Activated T-helper 1 cell treated with Interleukin-2 at 50 U/mL for 16 hours (primary cell): Measurements from ENCODE around the gene PHYKPL.

Experiments
- DNase-seq: peaks from one replicate; pipeline ENCODE4 v3.0.0-alpha.2; 2020; ENCODE audit warnings: low read depth

The PHYKPL gene

DNA sequence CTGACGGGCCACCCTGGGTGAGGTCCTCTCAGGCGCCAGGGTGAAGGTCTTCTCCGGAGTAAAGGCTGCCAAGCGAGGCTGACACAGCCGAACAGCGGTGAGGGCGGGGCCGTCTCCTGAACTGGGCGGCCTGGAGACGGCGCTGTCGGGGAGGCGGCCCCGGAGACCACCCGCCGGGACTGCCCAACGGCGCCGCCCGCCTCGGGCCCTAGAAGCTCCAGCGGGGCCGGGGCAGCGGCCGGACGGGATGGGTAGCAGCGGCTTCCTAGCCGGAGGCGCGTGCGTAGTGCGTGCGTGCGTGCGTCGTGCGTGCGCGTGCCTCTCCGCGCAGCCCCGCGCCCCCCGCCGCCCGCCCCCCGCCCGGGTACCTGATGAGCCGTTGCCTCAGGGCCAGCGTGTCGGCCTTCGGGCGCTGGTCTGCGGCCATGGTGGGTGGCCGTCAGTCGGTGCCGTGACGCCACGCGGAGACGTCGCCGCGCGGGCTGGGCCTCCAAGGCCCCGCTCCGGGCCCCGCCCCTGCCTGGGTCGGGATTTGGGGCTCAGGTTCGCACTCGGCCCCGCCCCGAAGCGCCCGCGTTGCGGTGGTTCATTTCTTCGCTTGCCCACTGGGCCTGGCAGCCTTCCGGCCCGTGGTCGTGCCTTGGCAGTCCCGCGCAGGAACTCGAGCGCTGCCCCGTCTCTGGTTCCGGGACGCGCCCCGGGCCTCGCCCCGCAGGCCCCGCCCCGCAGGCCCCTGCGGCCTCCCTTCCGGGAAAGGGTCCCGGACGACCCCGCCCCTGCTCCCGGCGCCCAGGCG lies at the start of gene PHYKPL:
Gene PHYKPL, minus strand, starts transcription at position 679 of the 796 bp plus-strand sequence. Its CDS starts 252 bp downstream, at position 427.
- peak; percentile 54 for DNase-seq

DNA sequence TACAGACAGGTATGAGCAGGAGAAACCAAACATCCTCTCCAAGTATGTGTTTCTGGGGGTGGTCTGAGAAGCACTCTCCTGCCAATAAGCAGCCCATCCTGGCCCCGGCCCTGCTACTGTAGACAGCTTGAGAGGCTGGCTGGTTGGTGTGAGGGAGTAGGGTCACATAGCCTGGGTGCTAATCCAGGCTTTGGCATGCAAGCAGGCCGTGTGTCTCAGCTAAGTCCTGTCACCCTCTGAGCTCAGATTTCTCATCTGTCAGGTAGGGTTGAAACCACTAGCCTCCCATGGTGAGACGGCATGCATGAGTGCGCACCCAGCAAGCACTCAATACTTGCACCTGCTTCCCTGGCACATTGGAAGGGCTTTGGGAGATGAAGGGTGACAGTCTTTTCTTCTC lies 49.8 kb upstream of the PHYKPL start:
- no peak for DNase-seq

DNA sequence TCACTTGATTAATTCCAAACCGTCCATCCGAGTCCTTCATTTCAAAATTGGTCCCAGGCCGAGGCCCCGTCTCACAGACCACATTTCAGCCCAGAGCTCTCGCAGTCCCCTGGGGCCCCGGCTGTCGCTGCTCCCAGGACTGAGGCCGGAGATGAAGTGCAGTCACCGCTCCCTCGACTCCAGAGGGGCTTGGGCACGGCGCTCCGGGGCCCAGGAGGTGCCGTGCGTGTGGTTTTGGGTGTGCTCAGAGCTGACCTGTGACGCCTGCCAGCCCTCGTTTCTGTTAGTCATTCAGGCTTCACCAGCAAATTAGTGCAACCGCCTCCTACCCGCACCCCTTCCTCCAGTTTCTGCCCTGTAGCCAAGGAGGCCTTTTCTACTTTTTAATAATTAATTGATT lies 48.7 kb upstream of the PHYKPL start:
- DNase-seq = no peak

DNA sequence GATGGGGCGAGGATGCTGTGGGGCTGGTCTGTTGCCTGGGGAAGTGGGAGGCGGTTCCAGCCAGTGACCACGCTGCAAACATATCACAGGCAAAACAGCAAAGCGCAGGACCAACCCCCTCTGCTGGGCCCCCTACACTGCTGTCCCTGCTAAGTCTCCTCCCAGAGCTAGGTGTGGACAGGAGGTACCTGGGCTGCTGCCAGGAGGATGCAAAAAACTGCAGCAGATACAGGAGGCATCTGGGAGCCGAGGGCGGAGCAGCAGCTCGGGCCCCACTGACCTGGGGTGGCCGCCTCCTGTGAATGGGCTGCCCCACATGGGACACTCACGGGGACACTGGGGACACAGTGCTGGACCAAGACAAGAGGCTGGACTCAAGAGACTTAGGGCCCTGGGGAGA lies 48.0 kb upstream of the PHYKPL start:
- DNase-seq = no peak

DNA sequence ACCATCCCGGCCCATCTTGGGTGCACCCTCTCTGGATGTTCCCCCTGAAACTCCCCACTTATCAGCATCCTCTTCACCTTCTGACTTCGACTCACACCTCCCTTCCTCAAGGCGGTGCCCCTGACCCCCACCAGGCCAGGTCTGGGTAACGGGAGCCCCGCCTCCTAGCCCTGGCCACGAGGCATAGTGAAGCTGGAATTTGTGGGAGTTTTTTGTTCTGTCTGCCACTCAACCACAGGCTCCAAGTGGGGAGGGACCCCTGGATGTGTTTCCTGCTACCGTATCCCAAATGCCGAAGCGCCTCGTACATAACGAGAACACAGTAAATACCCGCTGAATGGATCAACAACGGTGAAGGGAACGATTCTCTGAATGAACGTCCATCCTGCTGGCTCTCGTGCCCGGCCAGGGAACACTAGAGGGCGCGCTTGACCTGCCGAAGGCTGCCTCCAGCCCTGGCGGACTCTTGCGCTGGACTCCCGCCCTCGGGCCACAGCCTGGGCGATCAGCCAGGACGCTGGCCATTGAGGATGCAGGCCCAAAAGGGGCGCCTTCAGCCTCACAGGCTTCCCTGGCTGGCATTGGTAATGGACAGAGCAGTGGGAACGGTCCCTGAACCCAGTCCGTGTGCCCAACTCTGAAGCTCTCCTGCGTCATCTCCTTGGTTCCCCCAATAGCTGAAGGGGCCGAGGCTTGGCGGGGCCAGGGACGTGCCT lies 47.3 kb upstream of the PHYKPL start:
- peak; percentile 17 for DNase-seq

DNA sequence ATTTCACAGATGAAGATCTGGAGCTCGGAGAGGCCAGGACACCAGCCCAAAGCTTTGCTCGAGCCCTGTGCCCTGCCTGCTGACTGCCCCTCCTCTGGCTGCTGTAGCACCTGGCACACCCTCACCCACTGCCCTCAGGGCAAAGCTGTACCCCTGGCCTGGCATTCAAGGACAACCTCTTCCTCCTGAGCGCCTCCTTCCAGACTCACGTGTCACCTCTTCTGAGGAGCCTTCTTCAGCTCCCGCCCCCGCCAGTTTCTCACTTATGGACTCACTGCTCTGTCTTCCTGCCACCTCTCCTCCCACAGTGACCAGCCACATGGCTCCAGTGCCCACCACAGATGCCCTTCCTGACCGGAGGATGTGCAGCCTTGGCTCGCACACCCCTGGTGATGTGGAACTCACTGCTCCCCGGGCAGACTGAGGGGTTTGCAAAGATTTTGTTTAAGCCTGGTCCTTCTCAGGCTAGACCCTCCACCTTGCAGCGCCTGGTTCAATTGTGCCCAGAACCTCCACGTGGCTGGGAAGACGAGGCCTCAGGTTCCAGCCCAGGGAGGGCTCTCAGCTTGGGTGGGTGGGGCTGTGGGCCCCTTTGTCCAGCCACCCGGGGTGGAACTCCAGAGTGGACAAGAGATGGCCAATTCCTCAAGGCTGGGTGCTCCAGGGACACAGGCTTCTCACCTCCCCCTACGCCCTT lies 46.6 kb upstream of the PHYKPL start:
- DNase-seq = no peak

DNA sequence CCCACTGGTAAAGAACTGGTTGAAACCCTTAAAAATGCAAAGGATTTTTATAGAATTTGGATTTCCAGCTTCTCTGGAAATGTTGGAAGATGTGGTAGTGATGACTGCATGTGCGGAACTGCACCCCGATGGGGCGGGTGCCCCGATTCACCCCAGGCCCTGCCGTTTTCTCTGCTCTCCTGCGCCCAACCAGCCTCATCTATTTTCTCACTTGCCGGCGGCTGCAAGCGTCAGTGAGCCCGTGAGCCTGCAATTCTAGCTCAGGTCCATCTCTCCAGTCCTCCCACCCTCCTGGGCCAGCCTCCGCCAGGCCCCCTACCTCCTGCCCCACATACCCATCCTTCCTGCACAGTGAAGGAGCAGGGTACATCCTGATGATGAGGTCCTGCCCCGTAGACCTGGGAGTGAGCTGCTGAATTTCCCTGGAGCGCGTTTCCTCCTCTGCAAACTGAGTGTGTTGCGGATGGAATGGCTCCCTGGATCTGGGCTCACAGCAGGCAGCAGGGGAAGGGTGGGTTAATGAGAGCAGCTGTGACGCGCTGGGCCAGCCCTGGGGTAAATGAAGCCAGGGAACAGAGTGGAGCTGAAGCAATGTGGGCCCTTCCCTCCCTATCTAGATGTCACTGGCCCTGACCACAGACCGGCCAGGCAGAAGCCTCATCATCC lies 45.9 kb upstream of the PHYKPL start:
- no peak for DNase-seq

DNA sequence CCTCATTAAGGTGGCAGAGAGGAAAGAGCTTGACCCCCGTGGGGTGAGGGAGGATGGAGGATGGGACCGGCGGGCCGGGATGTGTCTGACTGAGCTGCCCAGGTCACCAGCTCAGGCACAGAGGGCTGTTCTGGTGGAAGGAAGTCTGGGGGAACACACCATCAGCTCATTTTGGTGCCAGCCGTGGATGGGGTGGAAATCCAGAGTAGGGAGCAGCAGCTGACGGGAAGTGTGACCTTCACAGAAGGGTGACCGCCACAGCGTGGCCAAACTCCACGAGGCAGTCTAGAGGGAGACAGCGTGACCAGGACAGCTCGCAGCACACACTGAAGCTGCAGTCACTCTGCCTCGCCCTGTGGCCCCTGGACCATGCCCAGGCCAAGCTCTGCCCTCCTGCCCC lies 45.3 kb upstream of the PHYKPL start:
- no peak for DNase-seq

DNA sequence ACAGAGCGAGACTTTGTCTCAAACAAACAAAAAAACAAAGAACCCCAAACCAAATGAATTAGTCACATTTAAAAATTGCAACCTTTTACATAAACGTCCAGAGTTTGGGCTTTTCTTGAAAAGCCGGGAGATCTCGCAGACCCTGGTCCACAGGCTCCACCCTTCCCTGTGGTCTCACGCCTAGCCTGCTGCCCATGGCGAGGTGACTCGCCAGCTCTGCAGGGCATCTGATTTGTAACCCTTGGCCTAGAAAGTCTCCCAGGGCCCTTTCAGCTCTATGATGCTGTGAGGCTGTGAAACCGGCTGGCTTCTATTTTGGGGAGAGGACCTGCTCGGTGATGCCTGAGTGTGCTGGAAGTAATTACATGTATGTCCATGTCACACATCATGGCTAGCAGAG lies 44.7 kb upstream of the PHYKPL start:
- DNase-seq = no peak

DNA sequence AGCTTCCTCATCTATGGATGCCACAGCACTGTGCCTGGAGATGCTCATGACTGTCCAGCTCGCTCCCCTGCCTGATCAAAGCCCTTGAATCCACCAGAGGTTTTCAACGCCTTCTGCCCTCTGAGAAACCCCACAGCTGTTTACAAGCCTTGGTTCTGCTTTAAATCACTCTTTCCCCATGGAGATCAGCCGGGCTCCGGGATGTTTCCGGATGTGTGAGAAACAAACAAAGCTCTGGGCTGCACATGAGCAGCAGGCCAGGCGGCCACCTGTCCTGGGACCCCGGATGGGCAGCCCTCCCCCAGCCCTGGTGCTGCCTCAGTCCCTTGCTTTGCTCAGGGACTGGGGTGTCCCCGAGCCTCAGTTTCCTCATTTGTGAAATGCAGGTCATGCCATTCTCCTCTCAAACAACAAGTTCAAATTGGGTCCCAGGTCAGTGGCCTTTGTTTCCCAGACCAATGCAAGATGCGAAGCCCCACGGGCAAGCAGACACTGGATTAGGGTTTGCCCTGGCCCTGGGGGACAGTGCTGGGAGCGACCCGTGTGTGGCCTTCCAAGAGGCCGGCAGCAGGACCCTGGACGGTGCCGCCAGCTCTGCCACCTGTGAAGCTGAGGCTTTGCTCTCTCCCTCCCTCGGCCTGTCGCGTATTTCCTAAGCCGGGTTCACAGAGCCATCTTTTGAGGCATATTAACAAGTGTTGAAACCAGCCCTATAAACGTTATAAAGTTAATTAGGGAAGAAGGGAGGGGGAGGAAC lies 42.4 kb upstream of the PHYKPL start:
- DNase-seq = no peak

DNA sequence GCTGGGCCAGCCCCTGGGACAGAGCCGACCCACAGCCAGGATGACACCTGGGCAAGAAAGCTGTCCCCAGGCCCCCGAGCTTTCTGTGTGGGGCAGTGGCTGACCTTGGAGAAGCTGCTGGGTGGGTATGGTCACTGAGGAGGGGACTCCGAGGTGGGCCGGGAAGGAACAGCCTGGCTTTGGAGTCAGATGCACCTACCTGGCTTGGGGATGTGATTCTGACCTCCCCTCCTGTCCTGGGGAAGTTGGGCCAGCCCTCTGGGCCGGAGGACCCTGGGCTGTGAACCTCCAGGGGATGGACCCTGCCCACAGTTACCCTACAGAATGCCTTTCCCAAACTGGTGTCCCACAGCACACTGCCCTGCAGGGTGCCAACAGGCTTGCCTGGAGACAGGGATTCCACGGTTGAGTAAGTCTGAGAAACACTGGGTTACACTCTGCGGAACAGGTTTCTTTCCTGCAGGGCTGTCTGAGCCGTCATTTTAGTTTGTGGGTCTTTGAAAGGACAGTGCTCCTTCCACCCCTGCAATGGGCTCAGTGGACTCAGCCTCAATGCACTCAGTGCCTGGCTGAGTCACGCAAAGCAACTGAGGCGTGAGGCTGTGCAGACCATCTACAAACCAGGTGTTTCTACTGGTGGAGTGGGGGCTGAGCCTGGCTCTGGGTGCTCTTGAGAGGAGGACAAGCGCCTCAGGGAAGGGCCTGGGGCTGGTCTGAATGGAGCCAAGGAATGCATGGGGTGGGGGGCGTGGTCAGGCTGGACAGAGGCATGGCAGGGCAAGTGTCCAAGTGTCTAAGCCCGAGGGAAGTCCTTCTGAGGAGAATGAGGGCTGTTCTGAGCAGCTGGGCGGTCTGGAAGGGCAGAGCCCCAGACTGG lies 41.3 kb upstream of the PHYKPL start:
- no peak for DNase-seq

DNA sequence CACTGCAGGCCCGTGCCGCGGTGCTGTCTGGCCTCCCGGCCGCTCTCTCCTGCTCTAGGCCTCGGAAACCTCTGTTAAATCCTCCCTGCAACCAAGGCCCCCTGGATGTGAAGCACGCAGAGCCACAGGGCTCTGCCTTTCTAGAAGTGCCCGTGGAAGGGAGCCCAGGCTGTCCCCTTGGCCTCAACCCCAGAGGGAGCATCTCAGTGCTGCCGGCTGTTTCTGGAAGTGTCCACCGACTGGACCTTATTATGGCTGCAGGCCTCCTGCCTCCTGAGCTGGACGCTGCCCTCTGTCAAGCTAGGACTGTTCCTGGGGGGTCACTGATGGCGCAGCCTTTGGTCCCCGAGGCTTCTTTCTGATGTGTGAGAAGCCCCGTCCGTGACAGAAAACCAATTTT lies 40.4 kb upstream of the PHYKPL start:
- no peak for DNase-seq

DNA sequence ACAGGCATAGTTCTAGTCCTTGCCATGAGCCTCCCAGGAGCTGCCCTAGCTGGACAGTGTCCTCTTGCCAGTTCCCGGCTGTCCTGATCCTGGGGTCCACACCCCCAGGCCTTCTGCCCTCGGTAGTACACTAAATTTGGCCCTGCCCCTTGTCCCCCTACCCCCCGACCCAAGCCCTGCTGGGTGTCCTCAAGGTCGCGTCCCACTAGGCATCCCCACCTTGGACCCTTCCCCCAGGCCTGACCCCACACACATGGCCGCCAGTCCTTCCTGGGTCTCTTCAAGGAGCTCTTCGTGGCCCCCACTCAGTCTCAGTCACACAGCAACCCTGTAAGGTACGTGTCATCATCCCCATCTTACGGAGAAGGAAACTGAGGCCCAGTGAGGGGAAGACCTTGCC lies 40.0 kb upstream of the PHYKPL start:
- no peak for DNase-seq

DNA sequence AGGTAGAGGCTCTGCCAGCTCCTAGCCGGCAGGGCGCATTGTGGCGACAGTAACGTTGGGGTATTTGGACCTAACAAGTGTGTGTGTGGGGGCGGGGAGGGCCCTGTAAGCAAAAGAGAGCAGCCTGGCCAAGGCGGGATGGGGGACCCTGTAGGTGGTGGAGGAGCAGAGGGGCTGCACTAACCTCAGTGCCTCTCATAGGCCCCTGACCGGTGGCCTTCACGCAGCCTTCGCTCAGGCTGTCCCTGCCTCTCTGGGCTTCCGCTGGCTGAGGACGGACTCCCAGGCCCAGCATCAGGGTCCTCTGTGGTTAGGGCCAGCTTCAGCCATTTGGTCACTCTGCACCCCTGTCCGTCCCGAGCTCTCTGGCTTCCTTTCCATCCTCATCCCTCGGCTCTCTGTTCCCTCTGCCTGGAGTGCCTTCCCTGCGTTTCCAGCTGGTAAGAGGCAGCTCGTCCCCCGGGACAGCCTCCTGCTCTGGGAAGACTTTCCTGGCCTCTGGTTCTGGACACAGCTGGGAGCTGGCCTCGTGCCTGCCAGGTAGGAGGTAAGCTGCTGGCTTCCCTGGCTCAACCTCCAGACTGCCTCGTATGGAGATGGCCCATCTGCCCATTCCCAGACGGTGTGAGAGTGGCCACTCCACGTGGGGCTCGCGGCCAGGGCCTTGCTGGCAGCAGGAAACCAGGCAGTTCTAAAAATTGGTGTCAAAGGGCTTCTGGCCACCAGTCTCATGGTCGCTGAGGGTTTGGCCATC lies 39.3 kb upstream of the PHYKPL start:
- no peak for DNase-seq

DNA sequence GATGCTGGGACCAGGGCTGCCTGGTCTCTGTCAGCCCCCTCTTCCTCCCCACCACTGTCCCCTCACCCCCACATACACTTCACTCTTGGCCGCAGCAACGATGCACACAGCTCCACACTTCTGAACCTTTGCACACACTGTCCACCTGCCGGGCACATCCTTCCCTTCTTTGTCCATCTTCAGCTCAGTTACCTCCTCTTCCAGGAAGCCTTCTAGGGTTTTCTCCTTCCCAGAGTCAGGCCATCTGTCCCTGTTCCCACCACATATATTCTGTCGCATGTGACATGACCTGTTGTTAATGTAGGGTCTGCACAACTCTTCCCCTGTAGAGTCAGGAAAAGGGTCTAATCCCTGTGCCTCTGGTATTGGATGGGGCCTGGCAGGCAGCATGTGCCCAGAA lies 38.6 kb upstream of the PHYKPL start:
- no peak for DNase-seq

DNA sequence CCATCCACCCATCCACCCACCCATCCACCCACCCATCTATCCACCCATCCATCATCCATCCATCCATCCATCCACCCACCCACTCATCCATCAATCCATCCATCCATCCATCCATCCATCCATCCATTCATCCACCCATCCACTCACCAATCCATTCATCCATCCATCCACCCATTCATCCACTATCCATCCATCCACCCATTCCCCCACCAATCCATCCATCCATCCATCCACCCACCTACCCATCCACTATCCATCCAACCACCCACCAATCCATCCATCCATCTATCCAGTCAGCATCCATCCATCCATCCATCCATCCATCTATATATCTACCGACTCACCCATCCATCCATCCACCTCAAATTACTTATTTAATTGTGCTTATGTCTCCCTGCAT lies 36.9 kb upstream of the PHYKPL start:
- no peak for DNase-seq

DNA sequence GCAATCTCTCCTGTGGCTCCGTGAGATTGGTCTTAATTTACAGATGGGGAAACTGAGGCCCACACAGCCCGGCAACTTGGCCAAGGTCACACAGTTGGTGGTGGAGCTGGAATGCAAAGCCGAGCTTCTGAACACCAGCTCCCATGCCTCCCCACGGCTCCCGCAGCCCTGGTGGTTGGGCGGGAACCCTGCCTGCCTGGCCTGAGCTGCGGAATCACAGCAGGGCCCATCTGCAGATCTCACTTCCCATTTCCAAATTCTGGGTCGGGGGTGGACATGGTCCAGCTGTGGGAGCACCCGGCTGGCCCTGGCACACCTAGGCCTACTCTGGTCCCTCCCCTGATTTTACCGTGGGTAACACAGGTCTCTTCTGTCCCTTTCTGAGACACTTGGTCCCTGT lies 35.3 kb upstream of the PHYKPL start:
- DNase-seq = no peak

DNA sequence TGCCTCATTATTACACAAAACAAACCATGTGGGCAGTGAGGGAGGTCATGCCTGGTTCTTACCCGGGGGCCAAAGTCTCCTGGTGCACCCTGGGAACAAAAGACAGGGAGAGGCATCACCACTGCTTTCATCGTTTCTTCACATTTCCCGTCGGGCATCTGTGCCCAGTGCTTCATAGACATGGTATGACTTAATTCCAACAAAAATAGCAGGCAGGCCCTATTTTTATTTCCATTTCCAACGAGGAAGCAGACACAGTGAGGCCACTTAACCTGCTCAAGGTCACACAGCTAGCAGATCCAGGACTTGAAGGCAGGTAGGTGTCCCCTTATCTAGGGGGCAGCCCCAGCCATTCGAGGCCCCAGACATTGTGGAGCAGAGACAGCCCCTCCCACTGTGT lies 34.6 kb upstream of the PHYKPL start:
- no peak for DNase-seq

DNA sequence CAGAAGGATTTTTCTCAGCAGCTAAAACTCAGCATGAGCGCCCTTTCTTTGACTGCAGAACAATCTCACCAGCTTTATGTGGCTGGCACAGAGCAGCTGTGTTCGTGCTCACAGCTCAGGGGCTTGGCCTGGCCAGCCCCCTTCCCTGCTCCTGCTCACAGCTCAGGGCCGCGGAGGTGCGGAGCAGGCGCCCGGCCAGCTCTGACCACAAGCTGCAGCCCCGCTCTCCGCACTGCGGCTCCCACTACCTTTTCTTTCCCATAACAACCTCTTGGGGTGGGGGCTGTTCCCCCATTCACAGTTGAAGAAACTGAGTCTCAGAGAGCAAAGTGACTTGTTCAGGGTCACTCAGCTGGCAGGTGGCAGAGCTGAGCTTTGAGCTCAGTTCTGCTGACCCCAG lies 34.0 kb upstream of the PHYKPL start:
- no peak for DNase-seq

DNA sequence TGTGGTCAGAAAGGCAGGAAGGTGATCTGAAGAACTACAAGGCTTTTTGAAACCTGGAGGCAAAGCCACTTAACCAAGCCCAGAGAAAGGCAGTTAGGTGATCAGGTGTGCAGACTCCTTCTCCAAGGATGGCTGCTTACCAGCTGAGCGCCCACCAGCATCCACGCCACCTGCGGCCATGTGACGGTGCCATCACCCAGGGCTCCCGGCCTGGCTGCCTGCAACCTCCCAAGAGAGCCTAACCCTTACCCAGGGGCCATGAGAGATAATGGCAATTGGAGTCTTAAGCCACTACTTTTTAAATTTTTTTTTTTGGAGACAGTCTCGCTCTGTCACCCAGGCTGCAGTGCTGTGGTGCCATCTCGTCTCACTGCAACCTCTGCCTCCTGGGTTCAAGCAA lies 33.1 kb upstream of the PHYKPL start:
- no peak for DNase-seq
